Loucy (cell line): ENCODE results near the gene PLEKHA5.

Experiments used
- H2AFZ ChIP-seq: fragments of 200-600 bp; sonication (generic); 2 replicates; pipeline ENCODE4 v1.6.0; 2016; ENCODE audit warnings: antibody characterized with exemption, mild to moderate bottlenecking, low read length, moderate library complexity
- H3F3A ChIP-seq: fragments of 200-600 bp; 2 replicates; pipeline ENCODE4 v1.6.0; 2016; ENCODE audit warnings: antibody characterized with exemption, low read depth, mild to moderate bottlenecking
- H3K27me3 ChIP-seq: fragments of 200-600 bp; sonication (generic); 2 replicates; pipeline ENCODE4 v1.6.1; 2014; ENCODE audit warnings: low read length, mild to moderate bottlenecking; ENCODE audit not compliant: insufficient read depth, poor library complexity, severe bottlenecking
- H3K36me3 ChIP-seq: fragments of 200-600 bp; sonication (generic); 2 replicates; pipeline ENCODE4 v1.6.1; 2016; ENCODE audit warnings: low read length; ENCODE audit not compliant: insufficient read depth
- H3K4me1 ChIP-seq: fragments of 200-600 bp; sonication (generic); 2 replicates; pipeline ENCODE4 v1.5.1; 2014; ENCODE audit warnings: low read length, mild to moderate bottlenecking; ENCODE audit not compliant: insufficient read depth, poor library complexity, severe bottlenecking
- H3K4me2 ChIP-seq: fragments of 200-600 bp; sonication (generic); 2 replicates; pipeline ENCODE4 v1.6.0; 2014; ENCODE audit warnings: antibody characterized with exemption, low read length, low read depth, mild to moderate bottlenecking; ENCODE audit not compliant: poor library complexity, severe bottlenecking
- H3K4me3 ChIP-seq: fragments of 200-600 bp; sonication (generic); 2 replicates; pipeline ENCODE4 v1.5.1; 2014; ENCODE audit warnings: low read length, mild to moderate bottlenecking, mixed read lengths; ENCODE audit not compliant: poor library complexity, severe bottlenecking
- H3K79me2 ChIP-seq: fragments of 200-600 bp; sonication (generic); 2 replicates; pipeline ENCODE4 v1.6.1; 2014; ENCODE audit warnings: low read length; ENCODE audit not compliant: insufficient read depth
- H3K9ac ChIP-seq: fragments of 200-600 bp; sonication (generic); 2 replicates; pipeline ENCODE4 v1.6.0; 2014; ENCODE audit warnings: mild to moderate bottlenecking, low read depth, low read length, moderate library complexity; ENCODE audit not compliant: poor library complexity, severe bottlenecking
- H3K9me2 ChIP-seq: fragments of 200-600 bp; sonication (generic); replicated peaks from 2 replicates; pipeline ENCODE4 v1.6.1; 2016; ENCODE audit warnings: low read depth, low read length, mixed read lengths
- H3K9me3 ChIP-seq: fragments of 200-600 bp; sonication (generic); 2 replicates; pipeline ENCODE4 v1.6.1; 2014; ENCODE audit warnings: mild to moderate bottlenecking, antibody characterized with exemption, low read length, low read depth; ENCODE audit not compliant: insufficient read depth
- H4K20me1 ChIP-seq: fragments of 200-600 bp; sonication (generic); 2 replicates; pipeline ENCODE4 v1.6.0; 2014; ENCODE audit warnings: antibody characterized with exemption, low read length, mild to moderate bottlenecking; ENCODE audit not compliant: insufficient read depth, poor library complexity, severe bottlenecking
- EZH2phosphoT487 ChIP-seq: fragments of 200-600 bp; IDR thresholded peaks from 2 replicates; pipeline ENCODE4 v1.6.1; 2018; ENCODE audit warnings: antibody characterized with exemption, mild to moderate bottlenecking, moderate library complexity, borderline replicate concordance
- TF ChIP-seq, protein P1 (sequence below): fragments of 200-600 bp; sonication (generic); conservative IDR thresholded peaks from 2 replicates; pipeline ENCODE4 v1.5.1; 2014; ENCODE audit warnings: mild to moderate bottlenecking, antibody characterized with exemption, low read length

Gene PLEKHA5, protein sequence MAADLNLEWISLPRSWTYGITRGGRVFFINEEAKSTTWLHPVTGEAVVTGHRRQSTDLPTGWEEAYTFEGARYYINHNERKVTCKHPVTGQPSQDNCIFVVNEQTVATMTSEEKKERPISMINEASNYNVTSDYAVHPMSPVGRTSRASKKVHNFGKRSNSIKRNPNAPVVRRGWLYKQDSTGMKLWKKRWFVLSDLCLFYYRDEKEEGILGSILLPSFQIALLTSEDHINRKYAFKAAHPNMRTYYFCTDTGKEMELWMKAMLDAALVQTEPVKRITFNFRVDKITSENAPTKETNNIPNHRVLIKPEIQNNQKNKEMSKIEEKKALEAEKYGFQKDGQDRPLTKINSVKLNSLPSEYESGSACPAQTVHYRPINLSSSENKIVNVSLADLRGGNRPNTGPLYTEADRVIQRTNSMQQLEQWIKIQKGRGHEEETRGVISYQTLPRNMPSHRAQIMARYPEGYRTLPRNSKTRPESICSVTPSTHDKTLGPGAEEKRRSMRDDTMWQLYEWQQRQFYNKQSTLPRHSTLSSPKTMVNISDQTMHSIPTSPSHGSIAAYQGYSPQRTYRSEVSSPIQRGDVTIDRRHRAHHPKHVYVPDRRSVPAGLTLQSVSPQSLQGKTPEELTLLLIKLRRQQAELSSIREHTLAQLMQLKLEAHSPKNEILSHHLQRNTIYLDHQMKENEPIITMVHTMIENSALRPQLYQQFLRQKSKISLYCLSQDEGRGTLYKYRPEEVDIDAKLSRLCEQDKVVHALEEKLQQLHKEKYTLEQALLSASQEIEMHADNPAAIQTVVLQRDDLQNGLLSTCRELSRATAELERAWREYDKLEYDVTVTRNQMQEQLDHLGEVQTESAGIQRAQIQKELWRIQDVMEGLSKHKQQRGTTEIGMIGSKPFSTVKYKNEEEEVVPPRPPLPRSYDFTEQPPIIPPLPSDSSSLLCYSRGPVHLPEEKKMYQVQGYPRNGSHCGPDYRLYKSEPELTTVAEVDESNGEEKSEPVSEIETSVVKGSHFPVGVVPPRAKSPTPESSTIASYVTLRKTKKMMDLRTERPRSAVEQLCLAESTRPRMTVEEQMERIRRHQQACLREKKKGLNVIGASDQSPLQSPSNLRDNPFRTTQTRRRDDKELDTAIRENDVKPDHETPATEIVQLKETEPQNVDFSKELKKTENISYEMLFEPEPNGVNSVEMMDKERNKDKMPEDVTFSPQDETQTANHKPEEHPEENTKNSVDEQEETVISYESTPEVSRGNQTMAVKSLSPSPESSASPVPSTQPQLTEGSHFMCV

DNA sequence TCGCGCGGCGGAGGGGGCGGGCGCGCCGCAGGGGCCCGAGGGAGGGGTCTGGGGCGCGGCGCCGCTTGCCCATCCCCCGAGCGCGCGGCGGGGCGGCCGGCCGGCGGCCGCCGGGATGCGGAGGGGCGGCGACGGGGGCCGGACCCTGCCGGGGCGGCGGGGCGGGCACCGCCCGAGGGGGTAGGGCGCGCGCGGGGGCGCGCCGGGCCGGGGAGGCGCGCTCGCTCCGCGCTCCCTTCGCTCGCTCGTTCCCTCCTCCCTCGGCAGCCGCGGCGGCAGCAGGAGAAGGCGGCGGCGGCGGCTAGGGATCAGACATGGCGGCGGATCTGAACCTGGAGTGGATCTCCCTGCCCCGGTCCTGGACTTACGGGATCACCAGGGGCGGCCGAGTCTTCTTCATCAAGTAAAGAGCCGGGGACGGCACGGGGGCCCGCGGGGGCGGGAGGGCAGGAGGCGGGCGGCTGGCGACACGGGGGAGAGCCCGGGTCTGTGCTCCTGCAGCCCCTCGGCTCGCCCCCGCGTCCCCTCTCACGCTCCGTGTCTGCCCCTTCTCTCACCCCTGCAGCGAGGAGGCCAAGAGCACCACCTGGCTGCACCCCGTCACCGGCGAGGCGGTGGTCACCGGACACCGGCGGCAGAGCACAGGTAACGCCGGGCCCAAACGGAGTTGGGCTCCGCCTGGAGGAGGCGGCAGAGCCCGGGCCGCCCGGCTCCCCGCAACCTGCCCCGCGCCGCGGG lies at the start of gene PLEKHA5:
TSS of gene PLEKHA5 (plus strand) at position 248 of the 738 bp plus-strand sequence. CDS start at position 315, 67 bp downstream.
- Histone ChIP-seq H3K4me2 (peak within 1 kb of the TSS; percentile 95), H2AFZ (peak within 1 kb of the TSS; percentile 73), H3K9ac (peak within 1 kb of the TSS; percentile 75), H3K4me1 (peaks cover 12% of the 10 kb centered on the region), H3K9me3 (no peaks in the 10 kb centered on the region; the same call in 1 of the 2 replicates), H3F3A (no peaks in the 10 kb centered on the region), H3K4me3 (peak within 1 kb of the TSS; percentile 86), H3K9me2 (no peaks in the 10 kb centered on the region), H3K79me2 (peaks cover 8% of the 10 kb centered on the region; the same call in 1 of the 2 replicates), H3K27me3 (no peaks in the 10 kb centered on the region), H3K36me3 (no peaks in the 10 kb centered on the region), H4K20me1 (no peaks in the 10 kb centered on the region)
- no peak for TF ChIP-seq EZH2phosphoT487
- TF ChIP-seq, protein P1, sequence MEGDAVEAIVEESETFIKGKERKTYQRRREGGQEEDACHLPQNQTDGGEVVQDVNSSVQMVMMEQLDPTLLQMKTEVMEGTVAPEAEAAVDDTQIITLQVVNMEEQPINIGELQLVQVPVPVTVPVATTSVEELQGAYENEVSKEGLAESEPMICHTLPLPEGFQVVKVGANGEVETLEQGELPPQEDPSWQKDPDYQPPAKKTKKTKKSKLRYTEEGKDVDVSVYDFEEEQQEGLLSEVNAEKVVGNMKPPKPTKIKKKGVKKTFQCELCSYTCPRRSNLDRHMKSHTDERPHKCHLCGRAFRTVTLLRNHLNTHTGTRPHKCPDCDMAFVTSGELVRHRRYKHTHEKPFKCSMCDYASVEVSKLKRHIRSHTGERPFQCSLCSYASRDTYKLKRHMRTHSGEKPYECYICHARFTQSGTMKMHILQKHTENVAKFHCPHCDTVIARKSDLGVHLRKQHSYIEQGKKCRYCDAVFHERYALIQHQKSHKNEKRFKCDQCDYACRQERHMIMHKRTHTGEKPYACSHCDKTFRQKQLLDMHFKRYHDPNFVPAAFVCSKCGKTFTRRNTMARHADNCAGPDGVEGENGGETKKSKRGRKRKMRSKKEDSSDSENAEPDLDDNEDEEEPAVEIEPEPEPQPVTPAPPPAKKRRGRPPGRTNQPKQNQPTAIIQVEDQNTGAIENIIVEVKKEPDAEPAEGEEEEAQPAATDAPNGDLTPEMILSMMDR, result no peak

DNA sequence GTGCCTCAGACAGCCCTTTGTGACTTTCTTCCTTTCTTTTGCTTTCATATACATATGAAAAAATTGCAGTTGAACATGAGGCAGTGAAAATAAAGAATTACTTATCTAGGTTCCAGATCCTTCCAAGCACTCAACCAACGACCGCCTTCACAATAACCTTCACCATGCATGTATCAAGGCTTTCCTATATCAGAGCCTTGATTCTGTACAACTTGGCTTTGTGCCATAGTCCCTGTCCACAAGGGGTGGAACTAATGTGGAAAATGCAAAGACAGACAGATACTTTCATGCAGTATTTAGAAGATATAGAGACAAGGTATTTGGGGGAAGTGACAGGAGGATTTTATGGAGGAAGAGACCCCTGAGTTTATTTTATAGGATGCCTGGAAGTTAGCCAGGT lies 48.6 kb upstream of the PLEKHA5 start:
- H3F3A ChIP-seq, result no peaks in the 10 kb centered on the region
- no peak for TF ChIP-seq EZH2phosphoT487
- TF ChIP-seq, protein P1, result no peak

More for the DNA sequence above, 48.6 kb upstream of the PLEKHA5 start:
- Histone ChIP-seq H3K4me2 (no peak overlapping the region), H3K4me1 (no peaks in the 10 kb centered on the region), H3K27me3 (no peaks in the 10 kb centered on the region), H3K79me2 (no peaks in the 10 kb centered on the region), H3K9me2 (no peaks in the 10 kb centered on the region), H2AFZ (no peak overlapping the region), H3K36me3 (no peaks in the 10 kb centered on the region), H4K20me1 (no peaks in the 10 kb centered on the region), H3K9ac (no peak overlapping the region), H3K9me3 (no peaks in the 10 kb centered on the region), H3K4me3 (no peak overlapping the region)
